Brain microvascular endothelial cell (primary cell): ENCODE data around the gene ARHGAP9.

ENCODE experiments used
- DNase-seq: peaks from one replicate; pipeline ENCODE4 v3.0.0-alpha.2; 2020
- H3K27ac ChIP-seq: fragments of 250-450 bp; sonication (Bioruptor Pico); 2 replicates; pipeline ENCODE4 v1.5.1; 2020; ENCODE audit warnings: mild to moderate bottlenecking, moderate library complexity
- H3K27me3 ChIP-seq: fragments of 250-450 bp; sonication (Bioruptor Pico); replicated peaks from 2 replicates; pipeline ENCODE4 v1.5.1; 2020; ENCODE audit warnings: mild to moderate bottlenecking
- H3K36me3 ChIP-seq: fragments of 250-450 bp; sonication (Bioruptor Pico); replicated peaks from 2 replicates; pipeline ENCODE4 v1.5.1; 2020; ENCODE audit warnings: mild to moderate bottlenecking
- H3K4me3 ChIP-seq: 2 replicates; pipeline ENCODE4 v1.5.1; 2011; ENCODE audit warnings: low read depth, mild to moderate bottlenecking, control low read depth, low read length, moderate library complexity
- in situ Hi-C: cut with HindIII; loops from 2 replicates; pipeline ENCODE4 v1.10.0; 2017; ENCODE audit warnings: low sequenced_read_pairs, low pct_ligation_motif_present
- TF ChIP-seq, protein P1 (sequence below): IDR thresholded peaks from 2 replicates; pipeline ENCODE4 v1.5.1; 2011; ENCODE audit warnings: low read depth, mild to moderate bottlenecking, moderate library complexity, low read length, control low read depth, inconsistent platforms; ENCODE audit errors: missing control alignments

The ARHGAP9 gene

DNA sequence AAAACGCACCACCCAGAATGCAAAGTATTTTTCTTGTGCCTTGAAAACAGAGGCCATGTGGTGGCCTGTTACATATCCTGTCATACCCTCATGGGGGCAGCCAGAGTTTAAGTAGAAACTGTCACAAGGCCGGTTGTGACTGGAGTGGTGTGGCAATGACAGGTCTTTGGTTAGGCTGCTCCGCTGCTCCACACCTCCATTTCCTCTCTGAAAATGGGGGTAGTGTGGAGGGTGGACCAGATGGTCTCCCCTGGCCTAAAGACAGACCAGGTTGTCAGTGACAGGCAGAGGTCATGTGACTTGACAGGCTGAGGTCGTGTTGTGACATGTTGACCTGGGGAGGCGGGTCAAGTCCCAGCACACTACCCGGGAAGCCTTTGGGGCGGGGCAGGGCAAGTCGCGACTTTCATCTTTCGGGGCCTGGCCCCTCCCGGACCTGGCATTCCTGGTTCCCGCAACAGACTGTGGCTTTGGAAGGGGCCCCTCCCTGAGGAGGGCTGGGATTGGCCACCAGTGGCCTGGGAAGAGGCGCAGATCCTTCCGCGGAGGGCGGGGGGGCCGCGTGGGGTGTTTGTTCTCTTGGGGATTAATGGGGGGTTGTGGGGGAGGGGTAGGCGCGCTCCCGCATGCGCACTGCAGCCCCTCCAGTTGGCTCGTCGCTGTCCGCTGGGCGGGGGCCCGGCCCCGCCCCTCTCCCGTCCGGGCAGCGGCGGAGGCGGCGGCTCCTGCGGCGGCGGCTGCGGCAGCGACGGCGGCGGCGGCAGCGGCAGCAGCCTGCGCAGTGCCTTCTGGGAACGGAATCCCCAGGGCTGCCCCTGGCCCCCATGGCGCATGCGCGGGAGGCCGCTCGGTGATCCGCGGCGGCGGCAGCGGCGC lies 42.6 kb upstream of the ARHGAP9 start, which contains the start of gene MBD6:
Gene MBD6, plus strand, starts transcription at position 814 of the 876 bp plus-strand sequence. CDS start 1,480 bp downstream, outside the sequence.
- in situ Hi-C loops, result no loop called here
- Histone ChIP-seq H3K27ac (peak within 1 kb of the TSS; percentile 75), H3K27me3 (no peaks in the 10 kb centered on the region), H3K4me3 (peak within 1 kb of the TSS; percentile 77), H3K36me3 (peaks cover 27% of the 10 kb centered on the region)
- TF ChIP-seq, protein P1, sequence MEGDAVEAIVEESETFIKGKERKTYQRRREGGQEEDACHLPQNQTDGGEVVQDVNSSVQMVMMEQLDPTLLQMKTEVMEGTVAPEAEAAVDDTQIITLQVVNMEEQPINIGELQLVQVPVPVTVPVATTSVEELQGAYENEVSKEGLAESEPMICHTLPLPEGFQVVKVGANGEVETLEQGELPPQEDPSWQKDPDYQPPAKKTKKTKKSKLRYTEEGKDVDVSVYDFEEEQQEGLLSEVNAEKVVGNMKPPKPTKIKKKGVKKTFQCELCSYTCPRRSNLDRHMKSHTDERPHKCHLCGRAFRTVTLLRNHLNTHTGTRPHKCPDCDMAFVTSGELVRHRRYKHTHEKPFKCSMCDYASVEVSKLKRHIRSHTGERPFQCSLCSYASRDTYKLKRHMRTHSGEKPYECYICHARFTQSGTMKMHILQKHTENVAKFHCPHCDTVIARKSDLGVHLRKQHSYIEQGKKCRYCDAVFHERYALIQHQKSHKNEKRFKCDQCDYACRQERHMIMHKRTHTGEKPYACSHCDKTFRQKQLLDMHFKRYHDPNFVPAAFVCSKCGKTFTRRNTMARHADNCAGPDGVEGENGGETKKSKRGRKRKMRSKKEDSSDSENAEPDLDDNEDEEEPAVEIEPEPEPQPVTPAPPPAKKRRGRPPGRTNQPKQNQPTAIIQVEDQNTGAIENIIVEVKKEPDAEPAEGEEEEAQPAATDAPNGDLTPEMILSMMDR, result no peak
- DNase-seq, result peak; percentile 83

DNA sequence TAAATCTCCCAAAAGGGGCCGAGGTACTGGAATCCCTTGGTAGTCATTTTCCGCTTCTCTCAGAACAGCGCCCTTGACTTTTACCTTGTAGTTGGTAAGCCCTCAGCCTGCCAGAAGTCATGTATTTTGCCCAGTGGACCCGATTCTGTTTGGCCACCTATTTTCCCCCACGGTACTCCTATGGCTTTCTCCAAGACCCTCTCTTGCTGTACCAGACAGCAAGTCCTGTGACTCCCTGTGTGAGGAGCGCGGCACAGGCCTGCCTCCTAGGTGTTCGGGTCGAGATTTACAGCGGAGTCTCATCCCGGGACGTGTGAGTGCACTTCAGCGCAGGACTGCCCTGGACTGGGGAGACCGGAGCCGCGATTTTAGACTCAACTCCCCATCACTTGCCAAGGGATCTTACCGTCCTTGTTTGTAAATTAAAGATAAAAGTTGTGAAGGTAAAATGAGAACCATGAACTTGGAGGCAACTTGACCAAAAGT lies 41.9 kb upstream of the ARHGAP9 start:
- no peaks in the 10 kb centered on the region for H3K27me3 ChIP-seq
- H3K36me3 ChIP-seq, result peaks cover 29% of the 10 kb centered on the region
- H3K4me3 ChIP-seq, result no peak overlapping the region
- TF ChIP-seq, protein P1, result peak; percentile 26
- peak overlapping the region; percentile 75 for H3K27ac ChIP-seq
- DNase-seq, result no peak
- in situ Hi-C loops, result no loop called here

DNA sequence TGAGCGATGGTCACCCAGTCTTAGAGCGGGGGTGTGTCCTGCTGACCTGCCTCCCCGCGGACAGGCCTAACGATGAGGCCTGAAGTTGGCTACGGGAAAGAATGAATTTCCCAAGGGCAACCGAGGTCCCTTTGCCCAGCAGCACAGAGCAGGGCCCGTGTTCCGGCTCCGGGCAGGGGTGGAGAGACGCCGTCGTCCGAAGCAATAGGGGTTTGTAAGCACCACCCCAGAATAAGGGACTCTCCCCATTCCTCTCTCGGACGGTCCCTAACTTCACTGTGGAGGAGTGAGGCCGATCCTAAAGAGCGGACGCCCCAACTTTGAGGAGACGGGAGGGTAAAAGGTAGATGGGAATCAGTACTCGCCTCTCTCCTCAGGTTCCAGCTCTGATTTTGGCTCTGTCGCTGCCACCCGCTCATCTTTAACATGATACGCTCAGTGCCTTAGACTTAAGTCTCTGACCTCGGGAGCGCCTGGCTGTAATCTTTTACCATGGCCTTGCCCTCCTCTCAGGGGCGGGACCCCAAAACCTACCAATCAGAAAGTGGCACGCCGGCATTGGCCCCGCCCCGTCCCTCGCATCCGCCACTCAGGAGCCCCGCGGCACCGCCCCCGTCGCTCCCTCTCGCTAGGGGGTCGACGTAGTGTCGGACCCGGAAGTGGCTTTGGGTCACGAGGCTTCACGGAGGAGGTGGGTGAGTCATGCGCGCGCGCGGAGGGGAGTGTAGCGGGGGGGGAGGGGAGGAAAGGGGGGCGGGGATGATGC lies 40.6 kb upstream of the ARHGAP9 start, which contains the start of gene DDIT3:
Gene DDIT3, minus strand, starts transcription at position 462 of the 766 bp plus-strand sequence. CDS start 3,108 bp downstream, outside the sequence.
- no peaks in the 10 kb centered on the region for H3K27me3 ChIP-seq
- H3K36me3 ChIP-seq, result peaks cover 40% of the 10 kb centered on the region
- TF ChIP-seq, protein P1, result no peak
- in situ Hi-C loops, result no loop called here
- peak within 1 kb of the TSS; percentile 80 for H3K4me3 ChIP-seq
- peak; percentile 98 for DNase-seq
- H3K27ac ChIP-seq, result peak within 1 kb of the TSS; percentile 98

DNA sequence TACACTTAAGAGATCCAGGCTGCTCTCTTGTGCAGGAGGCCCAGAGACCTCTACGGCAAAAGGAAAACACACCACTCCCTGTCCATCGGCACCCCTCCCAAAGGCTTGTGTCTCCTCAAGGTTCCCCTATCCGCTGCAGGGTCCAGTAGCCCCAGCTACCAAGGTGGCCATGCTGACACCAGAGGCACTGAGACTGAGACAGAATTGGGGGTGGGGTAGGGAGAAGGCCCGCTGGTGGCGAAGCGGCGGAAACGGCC lies 40.1 kb upstream of the ARHGAP9 start:
- Histone ChIP-seq H3K4me3 (peak overlapping the region; percentile 80), H3K27me3 (no peaks in the 10 kb centered on the region), H3K27ac (peak overlapping the region; percentile 98), H3K36me3 (peaks cover 41% of the 10 kb centered on the region)
- TF ChIP-seq, protein P1, result no peak
- in situ Hi-C loops, result no loop called here
- peak; percentile 39 for DNase-seq

DNA sequence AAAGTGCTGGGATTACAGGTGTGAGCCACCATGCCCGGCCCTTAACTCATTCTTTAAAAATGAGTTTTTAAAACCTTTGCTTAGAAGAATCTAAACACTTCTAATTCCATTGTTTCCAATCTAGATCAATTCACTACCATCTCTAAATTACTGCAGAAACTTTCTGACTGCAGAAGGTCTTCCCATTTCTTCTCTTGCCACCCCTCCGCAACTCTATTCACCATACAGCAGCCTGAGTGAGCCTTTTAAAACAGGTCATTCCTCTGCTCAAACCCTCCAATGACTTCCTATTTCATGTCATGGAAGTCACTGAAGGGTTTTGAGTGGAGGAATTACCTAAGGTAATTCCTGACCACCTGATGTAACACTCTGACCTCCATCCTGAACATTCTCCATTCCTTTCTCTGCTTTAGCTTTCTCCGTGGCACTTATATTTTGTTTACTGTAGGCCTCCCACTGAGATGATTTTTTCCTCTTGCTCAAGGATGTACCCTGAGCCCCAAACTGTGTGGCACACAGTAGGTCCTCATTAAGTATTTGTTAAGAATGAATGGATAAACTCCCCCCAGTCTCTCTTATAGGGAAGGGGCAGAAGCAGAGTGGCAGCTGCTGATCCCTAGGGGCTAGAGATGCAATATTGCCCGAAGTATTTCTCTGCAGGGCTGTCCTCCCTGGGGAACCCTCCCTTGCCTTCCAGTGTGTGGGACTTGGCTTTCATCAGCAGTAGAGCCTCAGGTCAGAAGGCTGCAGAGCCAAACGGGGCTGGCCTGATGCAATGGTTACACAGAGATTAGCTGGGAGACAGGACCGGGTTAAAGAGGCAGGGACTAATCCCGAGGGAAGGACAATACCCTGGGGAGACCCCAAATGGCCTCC lies 39.5 kb upstream of the ARHGAP9 start:
- in situ Hi-C loops, result no loop called here
- Histone ChIP-seq H3K4me3 (peak overlapping the region; percentile 80), H3K27ac (peak overlapping the region; percentile 98), H3K36me3 (peaks cover 44% of the 10 kb centered on the region), H3K27me3 (no peaks in the 10 kb centered on the region)
- TF ChIP-seq, protein P1, result no peak
- DNase-seq, result peak; percentile 48
